Suprapubic skin (tissue), 4 donors: ENCODE measurements around the gene TOMM40L. TPM values are rescaled to one million over a fixed set of nuclear protein-coding genes. Genes with fewer than 3 reads are reported as not detected.

Experiments used
- DNase-seq, 2 donors: peaks; one replicate each; pipeline ENCODE4 v3.0.0-alpha.2; 2019; ENCODE audit warnings: low spot score in 2 of 2
- H3K27ac ChIP-seq: fragments of 200-600 bp; sonication (generic); one replicate; pipeline ENCODE4 v1.5.1; 2019
- H3K27me3 ChIP-seq: fragments of 200-600 bp; sonication (generic); one replicate; pipeline ENCODE4 v1.5.1; 2019
- H3K36me3 ChIP-seq: fragments of 200-600 bp; sonication (generic); one replicate; pipeline ENCODE4 v1.5.1; 2019
- H3K4me1 ChIP-seq: fragments of 200-600 bp; sonication (generic); one replicate; pipeline ENCODE4 v1.5.1; 2019
- H3K4me3 ChIP-seq: fragments of 200-600 bp; sonication (generic); one replicate; pipeline ENCODE4 v1.5.1; 2019; ENCODE audit warnings: mild to moderate bottlenecking
- H3K9me3 ChIP-seq: fragments of 200-600 bp; sonication (generic); one replicate; pipeline ENCODE4 v1.5.1; 2019
- EP300 ChIP-seq: sonication (generic); formaldehyde crosslinking; IDR thresholded peaks from one replicate; pipeline ENCODE4 v1.6.1; 2017; ENCODE audit warnings: antibody characterized with exemption
- POLR2A ChIP-seq, 2 donors: fragments of 450-650 bp; IDR thresholded peaks; one replicate each; pipeline ENCODE4 v1.6.1; 2017; ENCODE audit warnings: antibody characterized with exemption in 2 of 2, mild to moderate bottlenecking in 2 of 2, moderate library complexity in 2 of 2
- POLR2AphosphoS5 ChIP-seq, 3 donors: sonication (generic); formaldehyde crosslinking; IDR thresholded peaks; one replicate each; pipeline ENCODE4 v1.6.1; 2017; ENCODE audit warnings: antibody characterized with exemption in 3 of 3
- WGBS: methylation state at CpG from one replicate; pipeline ENCODE4 v1.1.5; 2018; 5-methylcytosine and 5-hydroxymethylcytosine counted together
- total RNA-seq, 4 donors: library from RNA; depleted of rRNA; stranded (reverse); fragments of >200 nt; gene quantifications; one replicate each; pipeline ENCODE4 v1.1.0, GENCODE V29; 2016
- TF ChIP-seq, protein P1 (sequence below), 2 donors: fragments of 200-600 bp in 1 of 2; fragments of 450-650 bp in 1 of 2; sonication (generic) in 1 of 2; IDR thresholded peaks; one replicate each; pipeline ENCODE4 v1.5.1; 2016 to 2019; ENCODE audit warnings: antibody characterized with exemption in 2 of 2, mild to moderate bottlenecking in 1 of 2, moderate library complexity in 1 of 2

The TOMM40L gene
- total RNA-seq, 4 donors from 2014 or later: 6.7 to 21.0 (median 8.7) TPM

- peak overlapping the region; percentile 98 for H3K27ac ChIP-seq
- H3K4me1 ChIP-seq: peaks cover 80% of the 10 kb centered on the region
- TF ChIP-seq, protein P1, sequence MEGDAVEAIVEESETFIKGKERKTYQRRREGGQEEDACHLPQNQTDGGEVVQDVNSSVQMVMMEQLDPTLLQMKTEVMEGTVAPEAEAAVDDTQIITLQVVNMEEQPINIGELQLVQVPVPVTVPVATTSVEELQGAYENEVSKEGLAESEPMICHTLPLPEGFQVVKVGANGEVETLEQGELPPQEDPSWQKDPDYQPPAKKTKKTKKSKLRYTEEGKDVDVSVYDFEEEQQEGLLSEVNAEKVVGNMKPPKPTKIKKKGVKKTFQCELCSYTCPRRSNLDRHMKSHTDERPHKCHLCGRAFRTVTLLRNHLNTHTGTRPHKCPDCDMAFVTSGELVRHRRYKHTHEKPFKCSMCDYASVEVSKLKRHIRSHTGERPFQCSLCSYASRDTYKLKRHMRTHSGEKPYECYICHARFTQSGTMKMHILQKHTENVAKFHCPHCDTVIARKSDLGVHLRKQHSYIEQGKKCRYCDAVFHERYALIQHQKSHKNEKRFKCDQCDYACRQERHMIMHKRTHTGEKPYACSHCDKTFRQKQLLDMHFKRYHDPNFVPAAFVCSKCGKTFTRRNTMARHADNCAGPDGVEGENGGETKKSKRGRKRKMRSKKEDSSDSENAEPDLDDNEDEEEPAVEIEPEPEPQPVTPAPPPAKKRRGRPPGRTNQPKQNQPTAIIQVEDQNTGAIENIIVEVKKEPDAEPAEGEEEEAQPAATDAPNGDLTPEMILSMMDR (IDR thresholded peaks at IDR 0.05): no peak
- TF ChIP-seq POLR2A (IDR thresholded peaks at IDR 0.05) (no peak), POLR2AphosphoS5 (IDR thresholded peaks at IDR 0.05) (no peak), EP300 (no peak)
- WGBS: 14% methylated on average over 12 of the region's 20 CpGs
- H3K36me3 ChIP-seq: peaks cover under 1% of the 10 kb centered on the region
- no peaks in the 10 kb centered on the region for H3K9me3 ChIP-seq
- H3K4me3 ChIP-seq: peak overlapping the region; percentile 45
- no peaks in the 10 kb centered on the region for H3K27me3 ChIP-seq
- DNase-seq: peak in 1 of 2 donors; percentile 90
Measured at GRCh38 chr1:161198194-161198896, 27.5 kb upstream of the TOMM40L start.

DNA sequence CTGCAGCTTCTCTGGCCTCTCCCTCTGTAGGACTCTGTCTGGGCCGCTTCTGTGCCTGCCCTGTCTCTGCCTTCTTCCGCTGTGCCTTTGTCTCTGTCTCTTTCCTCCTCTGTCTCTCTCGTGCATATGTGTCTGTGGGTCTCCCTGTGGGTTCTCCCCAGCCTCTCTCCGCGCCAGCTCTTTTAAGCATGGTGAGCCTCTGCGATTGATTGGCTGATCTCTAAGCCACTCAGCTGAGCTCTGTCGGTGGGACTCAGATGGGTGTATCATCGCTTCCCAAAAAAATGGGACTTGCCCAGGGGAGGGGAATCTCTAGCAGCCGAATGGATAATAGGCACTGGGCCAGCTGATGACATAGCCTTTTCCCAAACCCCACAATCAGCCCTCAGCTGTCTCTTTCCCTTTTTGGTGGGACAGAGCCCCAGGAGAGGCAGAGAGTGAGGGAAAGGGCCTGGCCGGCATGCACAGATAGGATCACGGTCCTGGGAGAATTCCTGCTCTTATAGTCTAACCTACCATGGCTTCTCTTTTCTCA lies 26.9 kb upstream of the TOMM40L start, which contains the start of gene ADAMTS4:
ADAMTS4 (minus strand) TSS at position 158 of the 535 bp plus-strand sequence. CDS start 427 bp downstream, outside the sequence.
- DNase-seq: peak in 1 of 2 donors; percentile 85
- peak within 1 kb of the TSS; percentile 98 for H3K27ac ChIP-seq
- H3K4me3 ChIP-seq: peak within 1 kb of the TSS; percentile 45
- H3K27me3 ChIP-seq: no peaks in the 10 kb centered on the region
- no peaks in the 10 kb centered on the region for H3K9me3 ChIP-seq
- TF ChIP-seq EP300 (no peak), POLR2A (IDR thresholded peaks at IDR 0.05) (peak in 1 of 2 donors; percentile 78)
- peaks cover 7% of the 10 kb centered on the region for H3K36me3 ChIP-seq
- WGBS: 20% methylated on average over 11 of the region's 11 CpGs
- H3K4me1 ChIP-seq: peaks cover 82% of the 10 kb centered on the region

DNA sequence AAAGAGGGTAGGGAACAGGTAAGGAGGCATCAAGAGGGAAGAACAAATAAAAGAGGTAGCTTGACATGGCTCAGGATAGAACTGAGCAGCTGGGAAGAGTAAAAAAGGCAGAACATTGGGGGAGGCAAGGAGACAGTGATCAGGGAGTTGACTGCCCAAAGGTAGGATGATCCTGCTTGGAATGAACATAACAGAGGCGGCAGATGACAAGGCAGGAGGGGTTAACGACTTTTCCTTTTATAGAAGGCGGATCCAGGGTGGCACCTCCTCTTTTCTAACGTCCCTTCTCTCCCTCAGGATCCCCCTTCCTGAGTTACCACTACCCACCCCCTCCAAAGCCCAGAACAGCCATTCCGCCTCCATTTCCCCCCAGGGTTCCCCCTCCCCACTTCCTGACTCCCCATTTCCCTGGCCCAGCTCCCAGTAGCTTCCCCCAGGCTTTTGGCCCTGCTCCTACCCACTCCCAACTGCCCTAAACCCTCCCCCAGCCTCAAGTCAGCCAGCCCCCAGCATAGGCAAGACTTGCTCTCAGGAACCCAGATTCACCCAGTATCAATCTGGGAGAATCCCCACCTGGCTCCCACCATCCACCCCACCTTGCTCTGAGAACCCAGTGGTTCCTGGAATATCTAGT lies 26.2 kb upstream of the TOMM40L start:
- 26% methylated on average over 5 of the region's 5 CpGs for WGBS
- no peaks in the 10 kb centered on the region for H3K9me3 ChIP-seq
- peaks cover 80% of the 10 kb centered on the region for H3K4me1 ChIP-seq
- no peak for DNase-seq
- peak overlapping the region; percentile 98 for H3K27ac ChIP-seq
- TF ChIP-seq EP300: no peak
- TF ChIP-seq POLR2A (IDR thresholded peaks at IDR 0.05): no peak
- TF ChIP-seq, protein P1 (IDR thresholded peaks at IDR 0.05): no peak
- TF ChIP-seq POLR2AphosphoS5 (IDR thresholded peaks at IDR 0.05): no peak
- peak overlapping the region; percentile 45 for H3K4me3 ChIP-seq
- H3K27me3 ChIP-seq: no peaks in the 10 kb centered on the region
- peaks cover 13% of the 10 kb centered on the region for H3K36me3 ChIP-seq

- 54% methylated on average over 5 of the region's 5 CpGs for WGBS
- Histone ChIP-seq H3K36me3 (peaks cover 21% of the 10 kb centered on the region), H3K9me3 (no peaks in the 10 kb centered on the region), H3K4me3 (peak overlapping the region; percentile 64), H3K27ac (peak overlapping the region; percentile 98), H3K4me1 (peaks cover 86% of the 10 kb centered on the region), H3K27me3 (no peaks in the 10 kb centered on the region)
- no peak for TF ChIP-seq POLR2AphosphoS5 (IDR thresholded peaks at IDR 0.05)
- TF ChIP-seq EP300: no peak
- TF ChIP-seq POLR2A (IDR thresholded peaks at IDR 0.05): no peak
- TF ChIP-seq, protein P1 (IDR thresholded peaks at IDR 0.05): no peak
- DNase-seq: no peak
Measured at GRCh38 chr1:161200421-161200991, 25.4 kb upstream of the TOMM40L start.

DNA sequence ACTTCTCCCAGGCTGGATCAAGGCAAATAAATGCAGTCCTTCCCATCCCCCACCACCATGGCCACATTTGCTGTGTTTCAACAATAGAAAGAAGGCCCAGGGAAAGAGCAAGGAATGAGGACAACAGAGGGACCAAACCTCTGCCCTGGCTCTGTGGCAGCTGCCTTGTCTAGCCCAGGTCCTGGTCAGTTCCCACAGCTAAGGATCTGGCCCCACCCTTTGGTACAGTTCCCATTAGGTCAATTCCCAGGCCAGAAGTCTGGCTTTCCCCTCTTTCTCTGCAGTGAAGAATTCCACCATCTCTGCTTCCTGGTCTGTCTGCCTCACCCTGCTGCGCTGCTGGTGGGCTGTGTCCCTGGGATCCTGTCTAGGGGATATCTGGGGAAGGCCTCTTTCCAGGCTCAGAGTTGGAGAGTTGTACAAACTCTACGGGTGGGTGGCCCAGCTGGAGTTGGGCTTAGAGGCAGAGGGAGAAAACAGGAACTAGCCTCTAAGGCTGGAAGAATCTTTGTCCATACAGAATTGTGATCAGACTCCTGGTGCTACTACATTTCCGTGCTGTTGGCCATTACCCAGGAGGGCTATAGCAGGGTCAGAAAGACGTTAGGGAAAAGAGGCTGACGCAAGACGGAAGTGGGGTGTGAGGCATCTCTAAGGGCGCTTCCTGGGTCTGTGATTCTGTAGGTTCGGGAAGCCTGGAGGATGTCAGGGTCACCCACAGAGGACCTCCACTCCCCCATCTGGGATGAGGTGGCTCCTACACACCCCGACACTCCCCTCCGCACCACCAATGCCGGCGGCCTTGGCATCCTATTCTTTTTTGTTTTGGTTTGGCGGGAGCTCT lies 24.6 kb upstream of the TOMM40L start:
- peak overlapping the region; percentile 98 for H3K27ac ChIP-seq
- H3K4me1 ChIP-seq: peaks cover 82% of the 10 kb centered on the region
- peak overlapping the region; percentile 64 for H3K4me3 ChIP-seq
- peaks cover 28% of the 10 kb centered on the region for H3K36me3 ChIP-seq
- TF ChIP-seq, protein P1 (IDR thresholded peaks at IDR 0.05): no peak
- no peak for TF ChIP-seq POLR2A (IDR thresholded peaks at IDR 0.05)
- TF ChIP-seq EP300: no peak
- TF ChIP-seq POLR2AphosphoS5 (IDR thresholded peaks at IDR 0.05): no peak
- peak; percentile 86 to 87 for DNase-seq
- no peaks in the 10 kb centered on the region for H3K9me3 ChIP-seq
- 21% methylated on average over 13 of the region's 13 CpGs for WGBS
- H3K27me3 ChIP-seq: no peaks in the 10 kb centered on the region
